ENCODE data around the gene CHRM5. TPM values are rescaled to one million over a fixed set of nuclear protein-coding genes. Genes with fewer than 3 reads are reported as not detected.

The CHRM5 gene
- total RNA-seq, 1 experiment from 2014 or later = not detected

GRCh38 chr15:33946152-33946551, 22.1 kb upstream of the CHRM5 start:
- in situ Hi-C loops (cut with HindIII; ENCODE audit: low pct_unique_long_range_greater_than_20kb, low sequenced_read_pairs) (no loop called here), intact Hi-C loops (cut with micrococcal nuclease; ENCODE audit: unreplicated experiment) (no loop called here)
- BruUV-seq (replicated peaks) = no TSS peak
- TF ChIP-seq SIN3A (IDR thresholded peaks at IDR 0.05; ENCODE audit: borderline replicate concordance, insufficient read depth, low read depth, low read length) = no peak
- no peak for TF ChIP-seq CTCF (IDR thresholded peaks at IDR 0.05)
- H3K36me3 ChIP-seq (ENCODE audit: control insufficient read depth, insufficient read depth, low read length) = no peaks in the 10 kb centered on the region
- H3K4me1 ChIP-seq (ENCODE audit: control insufficient read depth, insufficient read depth, low read length) = no peaks in the 10 kb centered on the region; the same call in 1 of the 2 replicates
- no peaks in the 10 kb centered on the region for H3K27me3 ChIP-seq (ENCODE audit: control insufficient read depth, insufficient read depth, low read length)
- ChIA-PET POLR2A (no interaction called here), CTCF (no interaction called here)
- no peaks in the 10 kb centered on the region for H3K9me3 ChIP-seq (ENCODE audit: control insufficient read depth, insufficient read depth, low read depth, low read length)
- no peak overlapping the region for H3K4me3 ChIP-seq (ENCODE audit: low read depth in 2 of 2, low read length in 2 of 2)
- H3K27ac ChIP-seq (ENCODE audit: low read length) = no peak overlapping the region
- ATAC-seq (no peak), DNase-seq (ENCODE audit: low read depth, low spot score) (no peak)

- CTCF ChIA-PET = no interaction called here
- Histone ChIP-seq H3K27me3 (ENCODE audit: control insufficient read depth, insufficient read depth, low read length) (no peaks in the 10 kb centered on the region), H3K36me3 (ENCODE audit: control insufficient read depth, insufficient read depth, low read length) (no peaks in the 10 kb centered on the region), H3K27ac (ENCODE audit: low read length) (no peak overlapping the region), H3K4me1 (ENCODE audit: control insufficient read depth, insufficient read depth, low read length) (no peaks in the 10 kb centered on the region), H3K4me3 (ENCODE audit: low read depth in 2 of 2, low read length in 2 of 2) (no peak overlapping the region), H3K9me3 (ENCODE audit: control insufficient read depth, insufficient read depth, low read depth, low read length) (no peaks in the 10 kb centered on the region)
- no peak for ATAC-seq
- intact Hi-C loops (cut with micrococcal nuclease; ENCODE audit: unreplicated experiment) (no loop called here), in situ Hi-C loops (cut with HindIII; ENCODE audit: low pct_unique_long_range_greater_than_20kb, low sequenced_read_pairs) (no loop called here)
- POLR2A ChIA-PET = no interaction called here
- no peak for DNase-seq (ENCODE audit: low read depth, low spot score)
- no TSS peak for BruUV-seq (replicated peaks)
- no peak for TF ChIP-seq CTCF (IDR thresholded peaks at IDR 0.05)
- no peak for TF ChIP-seq POLR2AphosphoS5 (IDR thresholded peaks at IDR 0.05; ENCODE audit: low read depth, low read length)
- no peak for TF ChIP-seq REST (IDR thresholded peaks at IDR 0.05; ENCODE audit: insufficient read depth in 1 of 2, low read depth in 2 of 2, low read length in 1 of 2)
- no peak for TF ChIP-seq TCF7L2 (IDR thresholded peaks at IDR 0.05; ENCODE audit: low read depth, low read length)
- TF ChIP-seq SIN3A (IDR thresholded peaks at IDR 0.05; ENCODE audit: borderline replicate concordance, insufficient read depth, low read depth, low read length) = no peak
These were observed 12.4 kb upstream of the CHRM5 start for GRCh38 chr15:33955945-33956344.

GRCh38 chr15:33956397-33956796, 11.9 kb upstream of the CHRM5 start:
- no peaks in the 10 kb centered on the region for H3K36me3 ChIP-seq (ENCODE audit: control insufficient read depth, insufficient read depth, low read length)
- CTCF ChIA-PET = no interaction called here
- no peaks in the 10 kb centered on the region for H3K27me3 ChIP-seq (ENCODE audit: control insufficient read depth, insufficient read depth, low read length)
- H3K4me3 ChIP-seq (ENCODE audit: low read depth in 2 of 2, low read length in 2 of 2) = no peak overlapping the region
- no peak overlapping the region for H3K27ac ChIP-seq (ENCODE audit: low read length)
- no peaks in the 10 kb centered on the region for H3K9me3 ChIP-seq (ENCODE audit: control insufficient read depth, insufficient read depth, low read depth, low read length)
- no peak for TF ChIP-seq REST (IDR thresholded peaks at IDR 0.05; ENCODE audit: insufficient read depth in 1 of 2, low read depth in 2 of 2, low read length in 1 of 2)
- TF ChIP-seq CTCF (IDR thresholded peaks at IDR 0.05) = no peak
- TF ChIP-seq TCF7L2 (IDR thresholded peaks at IDR 0.05; ENCODE audit: low read depth, low read length) = no peak
- TF ChIP-seq POLR2AphosphoS5 (IDR thresholded peaks at IDR 0.05; ENCODE audit: low read depth, low read length) = no peak
- H3K4me1 ChIP-seq (ENCODE audit: control insufficient read depth, insufficient read depth, low read length) = no peaks in the 10 kb centered on the region
- in situ Hi-C loops (cut with HindIII; ENCODE audit: low pct_unique_long_range_greater_than_20kb, low sequenced_read_pairs) = no loop called here
- no peak for ATAC-seq
- POLR2A ChIA-PET = no interaction called here
- DNase-seq (ENCODE audit: low read depth, low spot score) = no peak
- BruUV-seq (replicated peaks) = no TSS peak
- intact Hi-C loops (cut with micrococcal nuclease; ENCODE audit: unreplicated experiment) = no loop called here
